Measurements from ENCODE around the gene PPP2R2C.

The PPP2R2C gene

GRCh38 chr4:6307891-6308290 lies 164.5 kb downstream of the PPP2R2C start:
- DNase-seq (ENCODE audit: low read depth), result no peak

DNA sequence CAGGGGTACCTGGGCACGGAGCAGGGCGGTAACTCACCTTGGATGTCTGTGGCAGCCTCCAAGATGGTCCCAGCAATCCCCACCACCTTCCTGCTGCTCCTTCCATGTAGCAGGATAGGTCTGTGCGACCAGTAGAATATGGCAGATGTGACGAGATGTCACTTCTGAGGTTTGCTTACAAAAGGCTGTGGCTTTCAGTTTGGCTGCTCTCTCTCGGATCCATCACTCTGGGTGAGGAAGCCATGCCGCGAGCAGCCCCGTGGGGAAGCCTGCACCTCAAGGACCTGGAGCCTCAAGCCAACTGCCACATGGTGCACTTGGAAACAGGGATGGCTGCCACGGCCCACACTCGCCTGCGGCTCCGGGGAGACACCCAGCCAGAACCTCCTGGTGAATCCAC lies 165.2 kb downstream of the PPP2R2C start:
- no peak for DNase-seq (ENCODE audit: low read depth)

- no peak for DNase-seq (ENCODE audit: low read depth)
Observed at GRCh38 chr4:6306299-6306698, 166.1 kb downstream of the PPP2R2C start.

DNA sequence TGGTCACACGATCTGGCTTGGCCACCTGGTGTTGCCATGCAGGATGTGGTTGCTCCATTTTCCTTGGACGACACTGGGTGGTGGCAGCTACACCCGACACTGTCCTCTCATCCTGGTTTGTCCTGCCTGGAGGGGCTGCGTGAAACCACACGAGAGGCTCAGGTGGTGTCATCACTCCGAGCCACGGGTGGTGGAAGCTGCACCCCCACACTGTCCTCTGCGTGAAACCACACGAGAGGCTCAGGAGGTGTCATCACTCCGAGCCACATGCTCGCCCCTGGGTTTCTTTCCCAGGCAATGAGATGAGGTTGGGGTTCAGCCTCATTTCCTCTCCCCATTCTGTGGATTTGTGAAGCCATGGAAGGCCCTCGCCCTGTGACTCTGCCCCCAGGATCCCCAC lies 168.5 kb downstream of the PPP2R2C start:
- DNase-seq (ENCODE audit: low read depth), result no peak

GRCh38 chr4:6302869-6303268 lies 169.5 kb downstream of the PPP2R2C start:
- no peak for DNase-seq (ENCODE audit: low read depth)

GRCh38 chr4:6301732-6302442 lies 170.5 kb downstream of the PPP2R2C start:
- DNase-seq (ENCODE audit: low read depth), result no peak

GRCh38 chr4:6301051-6301731 lies 171.2 kb downstream of the PPP2R2C start:
- DNase-seq (ENCODE audit: low read depth), result no peak

- DNase-seq (ENCODE audit: low read depth), result no peak
Observed at GRCh38 chr4:6300359-6300758, 172.1 kb downstream of the PPP2R2C start.

GRCh38 chr4:6299875-6300274 lies 172.5 kb downstream of the PPP2R2C start:
- no peak for DNase-seq (ENCODE audit: low read depth)

DNA sequence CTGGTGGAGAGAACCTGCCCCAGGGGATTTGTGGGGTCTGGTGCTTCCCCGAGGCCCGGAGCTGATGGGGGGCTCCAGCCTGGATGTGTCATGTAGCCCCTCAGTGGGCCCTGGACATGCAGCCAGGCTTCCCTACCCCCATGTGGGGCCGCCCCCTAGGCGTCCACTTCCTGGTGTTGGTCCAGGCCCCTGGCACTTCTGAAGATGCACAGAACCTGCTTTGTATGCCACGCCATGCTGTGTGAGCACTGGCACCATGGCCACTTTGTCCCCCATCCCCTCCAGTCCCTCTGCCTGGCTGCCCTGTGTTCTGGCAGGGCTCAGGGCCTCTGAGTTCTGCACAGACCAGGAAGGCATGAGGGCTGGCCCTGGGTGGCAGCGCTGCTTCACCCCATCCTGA lies 173.6 kb downstream of the PPP2R2C start:
- no peak for DNase-seq (ENCODE audit: low read depth)

- DNase-seq (ENCODE audit: low read depth), result no peak
Observed at GRCh38 chr4:6298035-6298434, 174.4 kb downstream of the PPP2R2C start.

DNA sequence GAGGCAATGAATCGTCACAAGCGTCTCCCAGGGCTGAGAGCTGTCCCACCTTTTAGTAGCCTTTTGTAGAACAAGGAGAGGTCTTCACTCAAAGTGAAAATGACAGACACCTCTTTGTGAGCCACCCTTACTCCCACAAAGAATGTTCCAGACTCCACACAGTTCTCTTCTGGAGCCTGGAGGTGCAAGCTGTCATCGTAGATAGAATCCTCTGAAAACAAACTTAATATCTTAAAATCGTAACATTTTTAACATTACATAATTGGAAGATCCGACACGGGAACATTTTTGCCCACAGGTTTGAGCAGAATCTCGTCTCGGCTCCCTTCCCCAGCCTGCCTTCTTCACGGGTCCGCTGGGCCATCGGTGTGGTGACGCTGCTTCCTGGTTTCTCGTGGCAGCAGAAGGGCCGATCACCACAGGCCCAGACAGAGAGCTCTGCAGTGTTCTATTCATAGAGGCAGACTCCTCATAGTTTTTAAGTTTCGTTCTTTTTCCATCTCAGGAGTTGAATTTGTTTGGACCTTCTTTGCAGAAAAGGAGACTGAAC lies 175.1 kb downstream of the PPP2R2C start:
- no peak for DNase-seq (ENCODE audit: low read depth)

GRCh38 chr4:6296026-6296425 lies 176.4 kb downstream of the PPP2R2C start:
- DNase-seq (ENCODE audit: low read depth), result no peak

DNA sequence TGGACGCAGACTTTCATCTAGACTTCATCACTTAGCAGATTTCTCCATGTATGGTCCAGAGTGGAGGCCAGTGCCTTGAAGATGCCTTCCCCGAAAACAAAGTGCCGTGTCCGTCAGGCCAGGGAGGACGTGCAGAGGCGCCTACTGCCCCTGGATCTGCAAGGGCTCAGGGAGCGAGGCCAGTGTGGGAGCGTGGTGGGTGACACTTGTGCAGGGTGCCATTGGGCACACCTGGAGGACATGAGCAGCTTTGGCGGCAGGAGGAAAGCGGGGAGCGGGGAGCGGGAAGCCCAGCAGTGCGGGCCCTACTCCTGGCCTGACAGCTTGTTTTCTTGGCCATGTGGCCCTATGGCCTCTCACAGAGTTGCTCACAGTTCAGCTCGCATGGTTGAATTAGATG lies 176.9 kb downstream of the PPP2R2C start:
- no peak for DNase-seq (ENCODE audit: low read depth)

DNA sequence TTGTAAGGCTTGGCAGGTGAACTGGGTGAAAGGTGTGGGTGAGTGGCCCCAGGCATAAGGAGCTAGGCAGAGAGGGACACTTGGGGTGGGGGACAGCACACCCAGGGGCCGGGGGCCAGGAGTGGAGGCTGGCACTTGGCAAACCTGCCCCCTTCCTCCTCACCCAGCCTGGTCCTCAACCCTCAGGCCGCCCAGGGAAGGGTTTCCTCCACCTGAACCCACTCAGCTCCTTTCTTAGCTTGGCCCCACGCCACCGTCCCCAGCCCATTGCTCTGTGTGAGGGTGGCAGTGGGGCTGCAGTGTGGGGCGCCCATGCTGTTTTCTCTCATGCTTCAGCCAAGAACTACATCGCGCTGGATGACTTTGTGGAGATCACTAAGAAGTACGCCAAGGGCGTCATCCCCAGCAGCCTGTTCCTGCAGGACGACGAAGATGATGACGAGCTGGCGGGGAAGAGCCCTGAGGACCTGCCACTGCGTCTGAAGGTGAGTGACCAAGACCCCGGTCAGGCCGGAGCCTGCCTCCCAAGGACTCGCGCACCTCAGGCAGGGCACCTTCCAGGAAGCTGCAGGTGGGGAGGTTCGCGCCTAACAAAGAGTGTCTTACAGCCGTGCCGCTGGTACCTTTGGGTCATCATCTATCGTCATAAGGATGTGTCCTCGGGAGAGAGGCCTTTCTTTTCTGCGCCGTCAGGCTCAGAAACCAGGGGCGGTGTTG lies 177.6 kb downstream of the PPP2R2C start:
- DNase-seq (ENCODE audit: low read depth), result no peak

- no peak for DNase-seq (ENCODE audit: low read depth)
Observed at GRCh38 chr4:6293661-6294060, 178.8 kb downstream of the PPP2R2C start.

- no peak for DNase-seq (ENCODE audit: low read depth)
Observed at GRCh38 chr4:6293097-6293445, 179.3 kb downstream of the PPP2R2C start.

DNA sequence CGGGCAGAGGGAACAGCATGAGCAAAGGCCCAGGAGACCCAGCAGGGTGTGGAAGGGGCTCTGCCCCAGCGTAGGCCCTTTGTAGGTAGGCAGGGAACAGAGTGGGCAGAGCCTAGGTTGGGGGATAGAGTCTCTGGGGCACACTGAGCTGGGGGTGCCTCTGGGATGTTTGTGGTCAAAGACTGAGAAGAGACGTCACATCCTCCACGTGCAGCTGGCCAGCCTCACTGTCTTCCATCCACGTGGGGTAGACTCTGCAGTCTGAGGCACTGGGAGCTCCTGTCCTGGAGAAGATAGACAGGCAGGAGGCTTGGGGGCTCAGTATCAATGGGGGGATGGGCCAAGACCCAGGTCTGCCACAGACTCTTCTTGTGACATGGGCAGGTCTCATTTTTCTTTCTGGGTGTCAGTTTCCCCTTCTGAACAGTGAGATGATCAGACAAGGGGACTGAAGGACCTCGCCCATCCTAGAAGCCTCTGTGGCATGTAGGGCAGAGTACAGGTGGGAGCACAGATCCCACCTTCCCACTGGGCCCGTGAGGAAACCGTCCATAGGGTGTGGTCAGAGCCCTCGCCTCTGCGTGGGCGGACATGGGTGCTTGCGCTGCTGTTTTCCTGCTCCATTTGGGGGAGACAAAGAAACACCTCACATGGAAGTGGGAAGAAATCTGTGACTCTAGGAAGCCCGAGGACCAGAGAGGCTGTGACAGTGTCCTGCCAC lies 179.9 kb downstream of the PPP2R2C start:
- DNase-seq (ENCODE audit: low read depth), result no peak

DNA sequence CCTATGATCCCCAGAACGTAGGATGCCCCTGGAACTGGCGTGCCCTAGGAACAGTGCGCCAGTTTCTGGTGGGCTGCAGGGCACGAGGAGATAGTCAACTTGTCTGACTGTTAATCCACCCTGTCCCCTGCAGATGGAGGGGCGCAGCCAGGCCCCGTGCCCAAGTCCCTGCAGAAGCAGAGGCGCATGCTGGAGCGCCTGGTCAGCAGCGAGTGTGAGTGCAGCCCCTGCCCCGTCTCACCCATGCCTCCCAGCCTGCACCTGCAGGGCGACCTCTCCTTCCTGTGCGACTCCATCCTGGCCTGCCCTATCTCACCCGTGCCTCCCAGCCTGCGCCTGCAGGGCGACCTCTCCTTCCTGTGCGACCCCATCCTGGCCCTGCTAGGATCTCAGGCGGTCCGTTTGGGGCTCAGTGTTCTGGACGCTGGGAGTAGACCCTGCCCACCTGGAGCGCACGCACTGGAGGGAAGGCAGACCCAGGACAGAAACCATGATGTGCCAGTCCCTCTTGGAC lies 180.6 kb downstream of the PPP2R2C start:
- no peak for DNase-seq (ENCODE audit: low read depth)

GRCh38 chr4:6290769-6291547 lies 181.5 kb downstream of the PPP2R2C start:
- DNase-seq (ENCODE audit: low read depth), result no peak

GRCh38 chr4:6290256-6290655 lies 182.2 kb downstream of the PPP2R2C start:
- no peak for DNase-seq (ENCODE audit: low read depth)

All from activated T-cell treated with anti-CD3 and anti-CD28 coated beads for 24 hours (primary cell).